ENCODE results near the gene KLF5. TPM values are rescaled to one million over a fixed set of nuclear protein-coding genes. Genes with fewer than 3 reads are reported as not detected.

The KLF5 gene
- total RNA-seq, 2 donors from 2014 or later = 6.6 to 17.9 TPM

- Histone ChIP-seq H3K9me3 (no peaks in the 10 kb centered on the region), H3K27me3 (no peaks in the 10 kb centered on the region), H3K4me1 (peaks cover 21% of the 10 kb centered on the region), H3K27ac (no peak overlapping the region), H3K4me3 (no peak overlapping the region), H3K36me3 (replicated peaks in 1 of 2; ENCODE audit: insufficient read depth in 1 of 2, low read depth in 2 of 2) (no peaks in the 10 kb centered on the region)
- TF ChIP-seq CTCF (IDR thresholded peaks at IDR 0.05) (no peak), POLR2A (IDR thresholded peaks at IDR 0.05) (no peak)
- ATAC-seq (no peak), DNase-seq (no peak)
- WGBS, 2 donors = 71 to 74% methylated on average over 2 of the region's 2 CpGs
- intact Hi-C loops (cut with DNase I) = no loop called here
These were observed 15.2 kb downstream of the KLF5 start for GRCh38 chr13:73074014-73074413.

GRCh38 chr13:73074926-73075325, 16.1 kb downstream of the KLF5 start:
- no peak overlapping the region for H3K4me3 ChIP-seq
- intact Hi-C loops (cut with DNase I) = no loop called here

GRCh38 chr13:73075546-73075945, 16.7 kb downstream of the KLF5 start:
- H3K36me3 ChIP-seq (replicated peaks in 1 of 2; ENCODE audit: insufficient read depth in 1 of 2, low read depth in 2 of 2) = no peaks in the 10 kb centered on the region
- intact Hi-C loops (cut with DNase I) = no loop called here
- no peak overlapping the region for H3K27ac ChIP-seq
- no peak for TF ChIP-seq CTCF (IDR thresholded peaks at IDR 0.05)
- no peak for TF ChIP-seq POLR2A (IDR thresholded peaks at IDR 0.05)
- DNase-seq = peak in 1 of 4 donors; percentile 28
- no peaks in the 10 kb centered on the region for H3K9me3 ChIP-seq
- H3K27me3 ChIP-seq = no peaks in the 10 kb centered on the region
- no peak for ATAC-seq
- H3K4me1 ChIP-seq = peaks cover 11% of the 10 kb centered on the region
- 67 to 89% methylated on average over 16 to 18 of the region's 18 CpGs for WGBS, 2 donors
- H3K4me3 ChIP-seq = no peak overlapping the region

More at GRCh38 chr13:73074926-73075325, 16.1 kb downstream of the KLF5 start:
- H3K9me3 ChIP-seq = no peaks in the 10 kb centered on the region
- TF ChIP-seq POLR2A (IDR thresholded peaks at IDR 0.05) (no peak), CTCF (IDR thresholded peaks at IDR 0.05) (no peak)
- ATAC-seq (no peak), DNase-seq (no peak)
- H3K36me3 ChIP-seq (replicated peaks in 1 of 2; ENCODE audit: insufficient read depth in 1 of 2, low read depth in 2 of 2) = no peaks in the 10 kb centered on the region
- 88 to 100% methylated on average over 1 of the region's 1 CpG for WGBS, 2 donors
- no peak overlapping the region for H3K27ac ChIP-seq
- no peaks in the 10 kb centered on the region for H3K27me3 ChIP-seq
- peaks cover 11% of the 10 kb centered on the region for H3K4me1 ChIP-seq

GRCh38 chr13:73075954-73076353, 17.1 kb downstream of the KLF5 start:
- Histone ChIP-seq H3K27ac (no peak overlapping the region), H3K27me3 (no peaks in the 10 kb centered on the region)
- no peak for TF ChIP-seq POLR2A (IDR thresholded peaks at IDR 0.05)
- TF ChIP-seq CTCF (IDR thresholded peaks at IDR 0.05) = no peak

GRCh38 chr13:73077865-73078264, 19.1 kb downstream of the KLF5 start:
- Histone ChIP-seq H3K27me3 (no peaks in the 10 kb centered on the region), H3K4me3 (no peak overlapping the region), H3K27ac (no peak overlapping the region), H3K36me3 (replicated peaks in 1 of 2; ENCODE audit: insufficient read depth in 1 of 2, low read depth in 2 of 2) (no peaks in the 10 kb centered on the region), H3K4me1 (peaks cover 4% of the 10 kb centered on the region), H3K9me3 (no peaks in the 10 kb centered on the region)
- 86 to 95% methylated on average over 9 of the region's 9 CpGs for WGBS, 2 donors
- DNase-seq (no peak), ATAC-seq (no peak)
- intact Hi-C loops (cut with DNase I) = no loop called here
- TF ChIP-seq POLR2A (IDR thresholded peaks at IDR 0.05) (no peak), CTCF (IDR thresholded peaks at IDR 0.05) (no peak)

More at GRCh38 chr13:73075954-73076353, 17.1 kb downstream of the KLF5 start:
- no peaks in the 10 kb centered on the region for H3K36me3 ChIP-seq (replicated peaks in 1 of 2; ENCODE audit: insufficient read depth in 1 of 2, low read depth in 2 of 2)
- H3K9me3 ChIP-seq = no peaks in the 10 kb centered on the region
- peaks cover 11% of the 10 kb centered on the region for H3K4me1 ChIP-seq
- H3K4me3 ChIP-seq = no peak overlapping the region
- intact Hi-C loops (cut with DNase I) = no loop called here
- 59 to 73% methylated on average over 2 of the region's 2 CpGs for WGBS, 2 donors
- ATAC-seq (no peak), DNase-seq (no peak)

Data from body of pancreas (tissue), 4 donors.